Measurements from ENCODE around the gene EIF4E2. TPM values are rescaled to one million over a fixed set of nuclear protein-coding genes. Genes with fewer than 3 reads are reported as not detected.
"Not testable (repeated sequence)": the region's sequence is repeated elsewhere in the genome, so short reads cannot be mapped to it uniquely, and the experiment has no call there.

Gene EIF4E2
- total RNA-seq, 4 donors from 2014 or later = 34.7 to 81.3 (median 58.0) TPM

DNA sequence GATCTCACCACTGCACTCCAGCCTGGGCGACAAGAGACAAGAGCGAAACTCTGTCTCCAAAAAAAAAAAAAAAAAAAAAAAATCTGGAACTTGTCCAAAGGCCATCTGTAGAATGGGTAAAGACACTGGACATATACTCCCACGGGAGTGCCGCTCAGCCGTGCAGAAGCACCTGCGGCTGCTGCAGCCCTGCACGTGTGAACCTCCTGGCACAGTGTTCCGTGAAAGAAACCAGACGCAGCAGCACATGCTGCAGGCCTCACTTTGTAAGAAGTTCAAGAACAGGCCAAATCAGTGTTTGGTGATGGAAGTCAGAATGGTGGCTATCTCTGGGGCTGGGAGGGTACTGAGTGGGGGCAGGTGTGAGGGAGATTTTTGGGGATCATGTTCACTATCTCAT lies 18.1 kb upstream of the EIF4E2 start:
- no peak for DNase-seq
- H3K36me3 ChIP-seq = no peaks in the 10 kb centered on the region
- no peak for TF ChIP-seq POLR2A (IDR thresholded peaks at IDR 0.05)
- TF ChIP-seq, protein P1, sequence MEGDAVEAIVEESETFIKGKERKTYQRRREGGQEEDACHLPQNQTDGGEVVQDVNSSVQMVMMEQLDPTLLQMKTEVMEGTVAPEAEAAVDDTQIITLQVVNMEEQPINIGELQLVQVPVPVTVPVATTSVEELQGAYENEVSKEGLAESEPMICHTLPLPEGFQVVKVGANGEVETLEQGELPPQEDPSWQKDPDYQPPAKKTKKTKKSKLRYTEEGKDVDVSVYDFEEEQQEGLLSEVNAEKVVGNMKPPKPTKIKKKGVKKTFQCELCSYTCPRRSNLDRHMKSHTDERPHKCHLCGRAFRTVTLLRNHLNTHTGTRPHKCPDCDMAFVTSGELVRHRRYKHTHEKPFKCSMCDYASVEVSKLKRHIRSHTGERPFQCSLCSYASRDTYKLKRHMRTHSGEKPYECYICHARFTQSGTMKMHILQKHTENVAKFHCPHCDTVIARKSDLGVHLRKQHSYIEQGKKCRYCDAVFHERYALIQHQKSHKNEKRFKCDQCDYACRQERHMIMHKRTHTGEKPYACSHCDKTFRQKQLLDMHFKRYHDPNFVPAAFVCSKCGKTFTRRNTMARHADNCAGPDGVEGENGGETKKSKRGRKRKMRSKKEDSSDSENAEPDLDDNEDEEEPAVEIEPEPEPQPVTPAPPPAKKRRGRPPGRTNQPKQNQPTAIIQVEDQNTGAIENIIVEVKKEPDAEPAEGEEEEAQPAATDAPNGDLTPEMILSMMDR (IDR thresholded peaks at IDR 0.05) = no peak
- H3K27me3 ChIP-seq = peaks cover 0 to 51% (median 0%) of the 10 kb centered on the region in 4 donors
- peaks cover 0 to 4% (median 0%) of the 10 kb centered on the region in 3 donors for H3K4me1 ChIP-seq
- H3K4me3 ChIP-seq = no peak overlapping the region
- 59 to 68% methylated on average over 9 of the region's 9 CpGs for WGBS, 2 donors
- H3K9me3 ChIP-seq = peaks cover 0 to 6% (median 0%) of the 10 kb centered on the region in 3 donors
- H3K27ac ChIP-seq = no peak overlapping the region
- intact Hi-C loops (cut with DNase I) = no loop called here

DNA sequence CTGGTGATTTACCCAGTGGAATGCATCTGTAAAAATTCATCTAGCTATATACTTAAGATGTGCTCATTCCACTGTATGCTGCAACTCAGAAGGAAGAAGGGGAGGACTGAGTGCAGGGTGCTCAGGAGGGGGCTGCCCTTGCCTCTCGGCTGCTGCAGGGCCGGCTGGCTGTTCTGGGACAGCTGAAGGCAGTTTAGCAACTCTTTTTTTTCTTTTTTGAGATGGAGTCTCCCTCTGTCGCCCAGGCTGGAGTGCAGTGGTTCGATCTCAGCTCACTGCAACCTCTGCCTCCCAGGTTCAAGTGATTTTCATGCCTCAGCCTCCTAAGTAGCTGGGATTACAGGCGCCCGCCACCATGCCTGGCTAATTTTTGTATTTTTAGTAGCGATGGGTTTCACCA lies 17.7 kb upstream of the EIF4E2 start:
- H3K36me3 ChIP-seq; DNase-seq; H3K27ac ChIP-seq; H3K4me1 ChIP-seq; H3K4me3 ChIP-seq; H3K9me3 ChIP-seq; intact Hi-C loops (cut with DNase I): not testable (repeated sequence)
- H3K27me3 ChIP-seq = peaks cover 0 to 51% (median 0%) of the 10 kb centered on the region in 4 donors
- WGBS, 2 donors = 73 to 82% methylated on average over 5 to 7 of the region's 7 CpGs

DNA sequence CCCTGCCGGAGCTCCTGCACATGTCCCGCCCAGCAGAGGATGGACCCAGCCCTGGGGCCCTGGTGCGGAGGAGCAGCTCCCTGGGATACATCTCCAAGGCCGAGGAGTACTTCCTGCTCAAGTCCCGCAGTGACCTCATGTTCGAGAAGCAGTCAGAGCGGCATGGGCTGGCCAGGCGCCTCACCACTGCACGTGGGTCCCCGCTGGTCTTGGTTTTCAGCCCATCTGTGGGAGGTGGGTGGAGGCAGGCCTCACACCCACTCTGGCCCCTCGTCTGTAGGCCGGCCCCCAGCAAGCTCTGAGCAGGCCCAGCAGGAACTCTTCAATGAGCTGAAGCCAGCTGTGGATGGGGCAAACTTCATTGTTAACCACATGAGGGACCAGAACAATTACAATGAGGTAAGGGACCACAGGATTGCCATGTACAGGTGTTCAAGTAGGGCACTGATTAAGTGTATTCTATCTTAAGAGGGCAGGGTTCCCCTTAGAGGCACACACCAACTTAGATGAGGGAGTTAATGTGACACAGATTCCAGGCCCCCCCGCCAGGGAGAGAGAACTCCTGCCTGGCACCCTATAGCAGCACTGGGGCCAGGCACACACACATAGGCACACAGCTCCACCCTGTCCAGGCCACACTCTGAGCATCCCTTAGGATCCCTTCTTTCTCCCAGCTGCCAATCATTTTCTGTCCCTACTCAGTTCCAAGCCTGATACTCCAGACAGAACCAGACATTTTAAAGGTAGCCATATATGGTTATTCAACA lies 16.4 kb upstream of the EIF4E2 start:
- no peak overlapping the region for H3K27ac ChIP-seq
- intact Hi-C loops (cut with DNase I) = no loop called here
- H3K9me3 ChIP-seq = peaks cover 0 to 6% (median 0%) of the 10 kb centered on the region in 3 donors
- H3K36me3 ChIP-seq = no peaks in the 10 kb centered on the region
- peaks cover 0 to 12% (median 2%) of the 10 kb centered on the region in 3 donors for H3K4me1 ChIP-seq
- H3K4me3 ChIP-seq = no peak overlapping the region
- WGBS, 2 donors = 55 to 89% methylated on average over 1 to 5 of the region's 13 CpGs
- TF ChIP-seq POLR2A (IDR thresholded peaks at IDR 0.05) = no peak
- TF ChIP-seq, protein P1 (IDR thresholded peaks at IDR 0.05) = no peak
- peaks cover 0 to 51% (median 0%) of the 10 kb centered on the region in 4 donors for H3K27me3 ChIP-seq
- DNase-seq = no peak

DNA sequence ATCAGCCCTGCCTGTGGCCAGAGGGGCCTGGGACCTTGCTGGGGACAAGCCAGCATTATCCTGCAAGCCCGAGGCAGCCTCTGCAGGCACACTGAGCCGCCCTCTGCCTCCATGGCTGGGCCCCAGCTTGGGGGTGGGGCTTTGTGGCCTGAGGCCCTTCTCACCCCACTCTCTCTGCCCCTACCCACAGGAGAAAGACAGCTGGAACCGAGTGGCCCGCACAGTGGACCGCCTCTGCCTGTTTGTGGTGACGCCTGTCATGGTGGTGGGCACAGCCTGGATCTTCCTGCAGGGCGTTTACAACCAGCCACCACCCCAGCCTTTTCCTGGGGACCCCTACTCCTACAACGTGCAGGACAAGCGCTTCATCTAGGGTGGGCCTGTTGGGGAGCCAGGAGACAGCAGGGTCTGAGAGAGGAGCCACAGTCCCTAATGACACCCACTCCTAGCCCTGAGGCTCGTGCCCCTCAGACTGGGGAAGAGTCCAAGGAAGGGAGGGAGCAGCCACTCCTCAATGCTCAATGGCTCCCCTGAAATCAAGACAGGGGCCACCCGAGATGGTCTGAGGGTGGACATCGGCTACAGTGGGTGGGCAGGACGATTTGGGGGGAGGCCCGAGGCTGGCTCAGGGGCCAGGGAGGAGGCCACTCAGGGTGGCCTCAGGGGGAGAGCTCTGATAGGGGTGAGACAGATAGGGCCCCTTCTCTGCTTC lies 15.4 kb upstream of the EIF4E2 start:
- no peak for DNase-seq
- 27 to 64% methylated on average over 2 to 3 of the region's 14 CpGs for WGBS, 2 donors
- intact Hi-C loops (cut with DNase I) = no loop called here
- Histone ChIP-seq H3K27me3 (peaks cover 0 to 59% (median 0%) of the 10 kb centered on the region in 4 donors), H3K36me3 (no peaks in the 10 kb centered on the region), H3K9me3 (peaks cover 0 to 6% (median 0%) of the 10 kb centered on the region in 3 donors), H3K4me3 (no peak overlapping the region), H3K4me1 (peaks cover 0 to 18% (median 4%) of the 10 kb centered on the region in 3 donors), H3K27ac (no peak overlapping the region)
- TF ChIP-seq, protein P1 (IDR thresholded peaks at IDR 0.05) = no peak
- no peak for TF ChIP-seq POLR2A (IDR thresholded peaks at IDR 0.05)

DNA sequence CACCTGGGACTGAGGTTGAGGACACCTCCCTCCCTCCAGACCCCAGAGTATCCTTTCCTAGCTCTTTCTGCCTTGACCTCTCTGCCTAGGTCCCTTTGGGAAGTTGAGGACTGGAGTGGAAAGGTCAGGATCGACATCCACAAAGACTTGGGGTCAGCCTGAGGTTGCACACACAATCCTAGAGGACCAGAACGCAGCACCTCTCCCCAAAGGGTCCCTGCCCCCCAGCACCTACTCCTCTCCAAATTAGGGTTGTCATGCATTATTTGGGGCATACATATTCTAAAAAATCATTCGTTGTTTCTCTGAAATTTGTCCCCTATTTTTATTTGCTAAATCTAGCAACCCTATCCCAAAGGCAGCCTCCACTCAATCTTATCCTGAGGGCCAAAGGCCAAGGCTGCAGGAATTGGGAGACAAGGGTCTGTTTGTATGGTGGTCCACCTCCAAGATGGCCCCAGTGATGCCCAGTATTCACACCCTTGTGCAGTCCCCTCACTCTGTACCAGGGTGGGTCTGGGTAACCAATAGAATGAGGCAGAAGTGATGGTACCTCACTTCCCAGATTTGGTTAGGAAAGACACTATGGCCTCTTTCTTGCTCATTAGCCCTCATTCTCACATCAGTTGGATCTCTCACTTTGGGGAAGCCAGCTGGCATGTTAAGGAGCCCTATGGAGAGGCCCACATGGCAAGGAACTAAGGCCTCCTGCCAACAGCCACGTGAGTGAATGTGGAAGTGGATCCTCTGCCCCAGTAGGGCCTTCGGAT lies 14.5 kb upstream of the EIF4E2 start:
- intact Hi-C loops (cut with DNase I) = no loop called here
- H3K4me1 ChIP-seq = peaks cover 0 to 18% (median 4%) of the 10 kb centered on the region in 3 donors
- WGBS, 2 donors = 81 to 86% methylated on average over 3 to 5 of the region's 5 CpGs
- H3K9me3 ChIP-seq = peaks cover 0 to 6% (median 0%) of the 10 kb centered on the region in 3 donors
- no peak overlapping the region for H3K4me3 ChIP-seq
- peaks cover 0 to 66% (median 0%) of the 10 kb centered on the region in 4 donors for H3K27me3 ChIP-seq
- TF ChIP-seq POLR2A (IDR thresholded peaks at IDR 0.05) = no peak
- TF ChIP-seq, protein P1 (IDR thresholded peaks at IDR 0.05) = no peak
- DNase-seq = no peak
- H3K27ac ChIP-seq = no peak overlapping the region
- H3K36me3 ChIP-seq = no peaks in the 10 kb centered on the region

Data from esophagus squamous epithelium (tissue), 5 donors.